ENCODE measurements around the gene ADAMTS2. TPM values are rescaled to one million over a fixed set of nuclear protein-coding genes. Genes with fewer than 3 reads are reported as not detected.
A peak's percentile ranks its signal among the peaks of the same experiment; 100 is the strongest.
"Not testable (repeated sequence)": the region's sequence is repeated elsewhere in the genome, so short reads cannot be mapped to it uniquely, and the experiment has no call there.

ADAMTS2 gene
- total and polyA plus RNA-seq, 5 donors from 2014 or later = 0.03 TPM; not detected in 4

DNA sequence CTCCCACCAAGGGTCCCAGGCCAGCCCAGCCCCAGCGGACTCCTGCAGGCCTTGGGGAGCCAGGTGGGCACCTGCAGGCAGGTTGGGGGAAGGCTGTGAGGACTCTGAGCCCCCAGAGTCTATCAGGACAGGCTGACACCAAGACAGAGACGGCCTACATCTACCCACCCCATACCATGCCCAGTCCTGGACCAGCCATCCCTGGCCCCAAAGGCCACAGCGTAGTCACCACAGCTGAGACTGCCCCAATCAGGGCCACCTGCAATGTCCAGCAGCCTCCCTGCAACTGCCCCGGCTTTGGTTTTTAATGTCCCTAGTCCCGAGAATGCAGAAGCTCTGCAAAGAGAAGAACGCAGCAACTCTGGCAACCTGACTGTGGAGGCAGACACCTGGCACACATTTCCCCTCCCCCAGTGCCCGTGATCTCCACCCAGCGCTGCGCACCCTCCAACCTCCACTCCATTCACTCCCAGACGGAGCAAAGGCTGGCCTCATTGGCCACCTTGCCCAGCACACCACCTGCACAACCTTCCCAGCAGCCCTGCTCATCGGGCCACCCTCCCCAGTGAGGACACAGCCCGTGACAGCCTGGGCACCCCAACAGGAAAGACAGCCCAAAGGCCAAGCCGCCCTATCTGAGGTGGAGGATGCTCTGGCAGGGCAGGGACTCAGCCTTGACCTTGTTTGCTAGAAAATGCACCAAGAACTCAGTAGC, 14.9 kb downstream of the ADAMTS2 start:
- Histone ChIP-seq H3K36me3 (ENCODE audit: control insufficient read depth, insufficient read depth, low read length) (no peaks in the 10 kb centered on the region), H3K4me1 (ENCODE audit: control insufficient read depth, insufficient read depth, low read length, poor library complexity, severe bottlenecking) (no peaks in the 10 kb centered on the region), H3K4me3 (ENCODE audit: low read depth, low read length) (no peak overlapping the region), H3K9me3 (ENCODE audit: control insufficient read depth in 2 of 2, low read length in 2 of 2) (no peaks in the 10 kb centered on the region), H3K27ac (ENCODE audit: insufficient read depth, low read length, poor library complexity, severe bottlenecking) (no peak overlapping the region), H3K27me3 (ENCODE audit: control insufficient read depth, insufficient read depth, low read length) (no peaks in the 10 kb centered on the region)
- no peak for DNase-seq
- no peak overlapping the region for H3K4me3 Mint-ChIP-seq
- no peaks in the 10 kb centered on the region for H3K9me3 Mint-ChIP-seq
- H3K4me1 Mint-ChIP-seq = no peaks in the 10 kb centered on the region
- no peaks in the 10 kb centered on the region for H3K36me3 Mint-ChIP-seq
- H3K27ac Mint-ChIP-seq = no peak overlapping the region
- H3K27me3 Mint-ChIP-seq = peaks cover 4% of the 10 kb centered on the region
- ATAC-seq (ENCODE audit: low read depth in 2 of 2) = no peak

- Mint-ChIP-seq H3K4me3 (no peak overlapping the region), H3K4me1 (no peaks in the 10 kb centered on the region), H3K36me3 (no peaks in the 10 kb centered on the region), H3K9me3 (no peaks in the 10 kb centered on the region), H3K27me3 (peaks cover 4% of the 10 kb centered on the region), H3K27ac (no peak overlapping the region)
- H3K27me3 ChIP-seq (ENCODE audit: control insufficient read depth, insufficient read depth, low read length) = no peaks in the 10 kb centered on the region
- H3K36me3 ChIP-seq (ENCODE audit: control insufficient read depth, insufficient read depth, low read length) = no peaks in the 10 kb centered on the region
- no peaks in the 10 kb centered on the region for H3K4me1 ChIP-seq (ENCODE audit: control insufficient read depth, insufficient read depth, low read length, poor library complexity, severe bottlenecking)
- ATAC-seq (ENCODE audit: low read depth in 2 of 2) = no peak
- no peaks in the 10 kb centered on the region for H3K9me3 ChIP-seq (ENCODE audit: control insufficient read depth in 2 of 2, low read length in 2 of 2)
- no peak for DNase-seq
- no peak overlapping the region for H3K4me3 ChIP-seq (ENCODE audit: low read depth, low read length)
- no peak overlapping the region for H3K27ac ChIP-seq (ENCODE audit: insufficient read depth, low read length, poor library complexity, severe bottlenecking)
Measured at GRCh38 chr5:179328291-179328690, 17.0 kb downstream of the ADAMTS2 start.

DNA sequence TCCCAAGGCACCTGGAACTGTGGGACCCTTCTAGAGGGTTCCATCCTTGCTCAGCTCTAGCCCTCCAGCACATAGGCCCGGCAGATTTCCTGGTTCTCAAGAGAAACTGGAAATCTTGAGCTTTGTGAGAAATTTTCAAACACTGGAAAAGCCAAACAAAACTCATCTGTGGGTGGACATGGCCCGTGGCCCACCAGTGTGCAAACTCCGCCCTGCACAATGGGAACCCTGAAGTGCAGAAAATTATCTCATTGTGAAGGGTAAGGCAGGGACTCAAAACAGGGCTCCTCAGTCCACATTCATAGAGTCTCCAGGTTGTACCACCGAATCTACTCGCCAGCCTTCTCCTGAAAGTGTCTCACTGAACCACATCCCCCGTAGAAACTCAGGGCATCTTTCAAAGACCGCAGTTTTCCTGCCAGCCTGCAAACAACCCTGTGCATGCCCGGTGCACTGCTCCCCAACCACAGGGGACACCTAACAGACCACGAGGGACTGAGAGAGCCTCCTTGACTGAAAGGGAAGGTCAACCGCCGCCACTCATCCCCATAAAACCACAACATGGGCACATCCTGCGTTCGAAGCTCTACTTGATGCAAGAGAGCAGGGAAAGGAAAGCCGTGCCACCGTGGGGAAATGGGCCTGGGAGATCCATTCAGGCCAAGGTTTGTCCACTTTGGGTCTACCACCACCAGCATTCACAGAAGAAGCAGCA, 18.1 kb downstream of the ADAMTS2 start:
- ATAC-seq (ENCODE audit: low read depth in 2 of 2) (no peak), DNase-seq (no peak)
- Histone ChIP-seq H3K9me3 (ENCODE audit: control insufficient read depth in 2 of 2, low read length in 2 of 2) (no peaks in the 10 kb centered on the region), H3K27me3 (ENCODE audit: control insufficient read depth, insufficient read depth, low read length) (no peaks in the 10 kb centered on the region), H3K36me3 (ENCODE audit: control insufficient read depth, insufficient read depth, low read length) (no peaks in the 10 kb centered on the region), H3K27ac (ENCODE audit: insufficient read depth, low read length, poor library complexity, severe bottlenecking) (no peak overlapping the region), H3K4me3 (ENCODE audit: low read depth, low read length) (no peak overlapping the region), H3K4me1 (ENCODE audit: control insufficient read depth, insufficient read depth, low read length, poor library complexity, severe bottlenecking) (no peaks in the 10 kb centered on the region)
- Mint-ChIP-seq H3K27ac (no peak overlapping the region), H3K27me3 (peaks cover 4% of the 10 kb centered on the region), H3K4me3 (no peak overlapping the region), H3K36me3 (no peaks in the 10 kb centered on the region), H3K9me3 (no peaks in the 10 kb centered on the region), H3K4me1 (no peaks in the 10 kb centered on the region)

DNA sequence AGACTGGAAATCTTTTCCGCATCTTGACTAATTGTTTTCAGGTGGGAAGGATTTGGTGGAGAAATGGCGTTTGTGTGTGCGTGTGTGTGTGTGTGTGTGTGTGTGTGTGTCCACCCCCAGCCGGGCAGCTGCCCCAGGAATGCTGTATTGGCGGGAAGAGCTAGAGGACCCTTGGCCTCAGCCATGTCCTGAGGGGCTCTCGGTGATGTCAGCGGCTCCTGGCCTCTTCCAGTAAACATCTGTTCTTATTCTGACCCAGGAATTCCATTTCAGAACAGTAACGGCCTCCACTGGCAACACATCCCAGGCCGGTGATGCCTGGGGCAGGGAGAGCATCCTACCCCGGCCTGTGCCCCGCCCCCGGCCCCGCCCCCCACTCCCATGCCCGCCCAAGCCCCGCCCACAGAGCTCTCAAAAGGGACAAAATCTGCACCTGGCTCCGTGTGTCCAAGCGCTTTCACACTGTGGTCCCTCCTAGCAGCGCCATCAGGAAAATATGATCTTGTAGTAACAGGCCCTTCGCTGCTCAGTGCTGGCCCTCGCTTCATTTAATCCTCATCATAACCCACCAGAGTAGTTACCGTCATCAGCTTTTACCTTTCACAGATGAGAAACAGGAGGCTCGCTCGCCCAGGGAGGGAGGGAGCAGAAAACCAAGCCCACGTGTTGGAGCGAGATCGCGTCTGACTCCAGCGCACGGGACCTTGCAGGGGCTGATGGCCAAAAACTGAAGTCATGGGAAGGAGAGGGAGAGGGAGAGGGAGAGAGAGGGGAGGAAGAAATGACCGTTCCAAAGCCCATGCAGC, 18.9 kb downstream of the ADAMTS2 start:
- Mint-ChIP-seq H3K4me3 (no peak overlapping the region), H3K36me3 (no peaks in the 10 kb centered on the region)
- H3K4me1 ChIP-seq (ENCODE audit: control insufficient read depth, insufficient read depth, low read length, poor library complexity, severe bottlenecking) = no peaks in the 10 kb centered on the region

DNA sequence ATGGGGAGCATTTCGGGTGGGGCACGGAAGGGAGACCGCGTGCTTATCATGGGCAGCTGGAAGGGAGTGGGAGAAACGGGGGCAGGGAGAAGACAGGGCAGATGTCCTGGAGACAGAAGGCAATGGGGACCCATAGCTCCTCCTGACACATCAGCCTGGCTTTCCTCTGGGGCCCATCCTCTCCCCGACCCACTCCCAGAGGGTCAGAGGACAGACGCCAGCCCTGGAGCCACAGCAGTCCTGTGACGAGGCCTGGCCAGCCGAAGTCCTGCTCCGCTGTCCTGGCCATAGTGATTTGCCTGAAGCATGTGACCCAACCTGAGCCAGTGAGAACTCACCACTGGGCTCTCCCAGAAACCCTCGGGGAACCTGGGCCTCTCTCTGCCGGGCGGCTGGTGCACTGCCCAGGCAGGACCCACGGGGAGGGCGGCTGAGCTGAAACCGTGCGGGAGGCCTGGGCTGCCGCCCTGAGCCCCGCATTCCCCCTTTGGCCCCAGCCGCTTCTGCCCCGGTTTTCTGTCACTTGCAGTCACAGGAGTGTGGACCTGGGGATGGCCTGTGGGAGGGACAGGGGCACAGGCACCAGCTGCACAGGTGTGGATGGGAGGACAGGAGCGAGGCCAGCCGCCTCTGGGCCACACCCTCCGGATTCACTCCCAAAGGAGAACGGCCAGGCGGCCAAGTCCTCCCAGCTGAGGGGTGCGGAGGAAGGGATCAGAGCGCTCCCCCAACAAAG, 19.8 kb downstream of the ADAMTS2 start:
- H3K4me1 Mint-ChIP-seq = no peaks in the 10 kb centered on the region
- Histone ChIP-seq H3K4me3 (ENCODE audit: low read depth, low read length) (no peak overlapping the region), H3K9me3 (ENCODE audit: control insufficient read depth in 2 of 2, low read length in 2 of 2) (no peaks in the 10 kb centered on the region), H3K27ac (ENCODE audit: insufficient read depth, low read length, poor library complexity, severe bottlenecking) (no peak overlapping the region), H3K27me3 (ENCODE audit: control insufficient read depth, insufficient read depth, low read length) (no peaks in the 10 kb centered on the region), H3K4me1 (ENCODE audit: control insufficient read depth, insufficient read depth, low read length, poor library complexity, severe bottlenecking) (no peaks in the 10 kb centered on the region), H3K36me3 (ENCODE audit: control insufficient read depth, insufficient read depth, low read length) (no peaks in the 10 kb centered on the region)
- DNase-seq (no peak), ATAC-seq (ENCODE audit: low read depth in 2 of 2) (no peak)
- H3K9me3 Mint-ChIP-seq = no peaks in the 10 kb centered on the region
- no peaks in the 10 kb centered on the region for H3K36me3 Mint-ChIP-seq
- H3K27ac Mint-ChIP-seq = peak overlapping the region in 1 of 3 donors; percentile 80
- H3K27me3 Mint-ChIP-seq = peaks cover 4% of the 10 kb centered on the region
- no peak overlapping the region for H3K4me3 Mint-ChIP-seq

More for the DNA sequence above, 18.9 kb downstream of the ADAMTS2 start:
- no peaks in the 10 kb centered on the region for H3K27me3 ChIP-seq (ENCODE audit: control insufficient read depth, insufficient read depth, low read length)
- H3K9me3 ChIP-seq (ENCODE audit: control insufficient read depth in 2 of 2, low read length in 2 of 2) = no peaks in the 10 kb centered on the region
- DNase-seq (no peak), ATAC-seq (ENCODE audit: low read depth in 2 of 2) (no peak)
- no peaks in the 10 kb centered on the region for H3K36me3 ChIP-seq (ENCODE audit: control insufficient read depth, insufficient read depth, low read length)
- Mint-ChIP-seq H3K27ac (no peak overlapping the region), H3K4me1 (no peaks in the 10 kb centered on the region), H3K27me3 (peaks cover 4% of the 10 kb centered on the region), H3K9me3 (no peaks in the 10 kb centered on the region)
- no peak overlapping the region for H3K27ac ChIP-seq (ENCODE audit: insufficient read depth, low read length, poor library complexity, severe bottlenecking)
- no peak overlapping the region for H3K4me3 ChIP-seq (ENCODE audit: low read depth, low read length)

GRCh38 chr5:179324760-179325295, 20.4 kb downstream of the ADAMTS2 start:
- Histone ChIP-seq H3K36me3 (ENCODE audit: control insufficient read depth, insufficient read depth, low read length) (no peaks in the 10 kb centered on the region), H3K4me1 (ENCODE audit: control insufficient read depth, insufficient read depth, low read length, poor library complexity, severe bottlenecking) (no peaks in the 10 kb centered on the region), H3K4me3 (ENCODE audit: low read depth, low read length) (no peak overlapping the region), H3K27ac (ENCODE audit: insufficient read depth, low read length, poor library complexity, severe bottlenecking) (no peak overlapping the region), H3K27me3 (ENCODE audit: control insufficient read depth, insufficient read depth, low read length) (no peaks in the 10 kb centered on the region), H3K9me3 (ENCODE audit: control insufficient read depth in 2 of 2, low read length in 2 of 2) (no peaks in the 10 kb centered on the region)
- H3K4me3 Mint-ChIP-seq = no peak overlapping the region
- H3K4me1 Mint-ChIP-seq = no peaks in the 10 kb centered on the region
- H3K9me3 Mint-ChIP-seq = no peaks in the 10 kb centered on the region
- H3K27me3 Mint-ChIP-seq = peaks cover 4% of the 10 kb centered on the region
- H3K27ac Mint-ChIP-seq = peak overlapping the region in 1 of 3 donors; percentile 80
- DNase-seq (no peak), ATAC-seq (ENCODE audit: low read depth in 2 of 2) (no peak)
- H3K36me3 Mint-ChIP-seq = no peaks in the 10 kb centered on the region

DNA sequence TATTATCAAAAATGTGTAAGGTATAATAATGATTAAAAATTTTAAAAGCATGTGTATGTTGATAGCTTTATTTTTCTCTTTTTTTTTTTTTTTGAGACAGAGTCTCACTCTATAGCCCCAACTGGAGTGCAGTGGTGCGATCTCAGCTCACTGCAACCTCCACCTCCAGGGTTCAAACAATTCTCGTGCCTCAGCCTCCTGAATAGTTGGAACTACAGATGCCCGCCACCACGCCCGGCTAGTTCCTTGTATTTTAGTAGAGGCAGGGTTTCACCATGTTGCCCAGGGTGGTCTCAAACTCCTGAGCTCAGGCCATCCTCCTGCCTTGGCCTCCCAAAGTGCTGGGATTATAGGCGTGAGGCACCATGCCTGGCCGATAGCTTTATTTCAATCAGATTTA, 20.9 kb downstream of the ADAMTS2 start:
- not testable (repeated sequence) for H3K9me3 Mint-ChIP-seq; H3K4me1 Mint-ChIP-seq; DNase-seq; H3K36me3 Mint-ChIP-seq; H3K4me1 ChIP-seq (ENCODE audit: control insufficient read depth, insufficient read depth, low read length, poor library complexity, severe bottlenecking); ATAC-seq (ENCODE audit: low read depth in 2 of 2); H3K36me3 ChIP-seq (ENCODE audit: control insufficient read depth, insufficient read depth, low read length); H3K27ac ChIP-seq (ENCODE audit: insufficient read depth, low read length, poor library complexity, severe bottlenecking); H3K9me3 ChIP-seq (ENCODE audit: control insufficient read depth in 2 of 2, low read length in 2 of 2); H3K27ac Mint-ChIP-seq; H3K4me3 Mint-ChIP-seq; H3K27me3 Mint-ChIP-seq; H3K4me3 ChIP-seq (ENCODE audit: low read depth, low read length); H3K27me3 ChIP-seq (ENCODE audit: control insufficient read depth, insufficient read depth, low read length)

Measured in CD4-positive, CD25-positive, alpha-beta regulatory T cell (primary cell).